H1 (cell line): Measurements from ENCODE around the gene KIFBP. TPM values are rescaled to one million over a fixed set of nuclear protein-coding genes. Genes with fewer than 3 reads are reported as not detected.

ENCODE experiments used
- CTCF ChIA-PET: fragments of 300-600 bp; sonication (Branson Sonifier 250); formaldehyde crosslinking; loops from one replicate; lab custom pipeline; 2021; ENCODE audit not compliant: partially characterized antibody; lab: Charles Lee
- POLR2A ChIA-PET: fragments of 300-600 bp; sonication (Branson Sonifier 250); formaldehyde crosslinking; loops from one replicate; lab custom pipeline; 2021; ENCODE audit warnings: inconsistent platforms; ENCODE audit not compliant: partially characterized antibody; lab: Charles Lee
- DNase-seq, 2 experiments: peaks; one replicate each; pipeline versions ENCODE4 v3.0.0 to v3.0.0-alpha.2; 2010 to 2022; ENCODE audit warnings: low spot score in 2 of 2, low read depth in 1 of 2, mixed read lengths in 1 of 2
- FAIRE-seq: peaks from 2 replicates; lab custom pipeline; 2011; peaks lifted over from hg19 to GRCh38; lab: Jason Lieb, UNC
- H2AFZ ChIP-seq: 2 replicates; pipeline ENCODE4 v1.8.1; 2012; ENCODE audit warnings: low read length, inconsistent platforms
- H2AK5ac ChIP-seq: 2 replicates; pipeline ENCODE4 v1.6.1; 2013; ENCODE audit warnings: low read depth, low read length
- H2BK120ac ChIP-seq: replicated peaks from 2 replicates; pipeline ENCODE3; 2013; ENCODE audit warnings: low read depth, low read length, inconsistent platforms
- H2BK12ac ChIP-seq: 2 replicates; pipeline ENCODE4 v1.6.1; 2013; ENCODE audit warnings: low read depth, low read length
- H2BK15ac ChIP-seq: 2 replicates; pipeline ENCODE4 v1.6.1; 2013; ENCODE audit warnings: low read length
- H2BK20ac ChIP-seq: 2 replicates; pipeline ENCODE4 v1.6.1; 2013; ENCODE audit warnings: low read length
- H2BK5ac ChIP-seq: 2 replicates; pipeline ENCODE4 v1.6.1; 2013; ENCODE audit warnings: low read depth, low read length
- H3K14ac ChIP-seq: 2 replicates; pipeline ENCODE4 v1.6.1; 2013; ENCODE audit warnings: inconsistent platforms; ENCODE audit not compliant: insufficient read length
- H3K18ac ChIP-seq: 2 replicates; pipeline ENCODE4 v1.6.1; 2013; ENCODE audit warnings: low read length; ENCODE audit errors: extremely low read depth
- H3K23ac ChIP-seq: 2 replicates; pipeline ENCODE4 v1.6.1; 2013; ENCODE audit warnings: inconsistent platforms; ENCODE audit not compliant: insufficient read length
- H3K23me2 ChIP-seq: 2 replicates; pipeline ENCODE4 v1.6.1; 2013; ENCODE audit warnings: low read depth, low read length
- H3K27ac ChIP-seq: 2 replicates; pipeline ENCODE4 v1.6.1; 2011; ENCODE audit warnings: low read depth, low read length, inconsistent platforms
- H3K27me3 ChIP-seq, 4 experiments: replicated peaks in 1 of 4; 1 replicate in 1 of 4; 2 replicates in 3 of 4; pipeline versions ENCODE4 v1.6.1 to v1.8.1; 2011 to 2013; ENCODE audit warnings: low read length in 3 of 4, mild to moderate bottlenecking in 3 of 4, inconsistent platforms in 2 of 4, mixed read lengths in 2 of 4, moderate library complexity in 1 of 4; ENCODE audit not compliant: control insufficient read depth in 3 of 4, insufficient read depth in 3 of 4; ENCODE audit errors: extremely low read depth in 1 of 4
- H3K36me3 ChIP-seq, 4 experiments: 2 replicates each; pipeline versions ENCODE4 v1.6.1 to v1.8.1; 2011 to 2013; ENCODE audit warnings: mild to moderate bottlenecking in 4 of 4, low read length in 3 of 4, moderate library complexity in 2 of 4, control low read depth in 1 of 4, inconsistent platforms in 1 of 4; ENCODE audit not compliant: insufficient read depth in 4 of 4, control insufficient read depth in 2 of 4
- H3K4ac ChIP-seq: replicated peaks from 2 replicates; pipeline ENCODE3; 2013; ENCODE audit warnings: low read length, low read depth, mixed read lengths, inconsistent platforms; ENCODE audit not compliant: insufficient read length
- H3K4me1 ChIP-seq, 4 experiments: replicated peaks in 1 of 4; 1 replicate in 1 of 4; 2 replicates in 3 of 4; pipeline versions ENCODE4 v1.6.1 to v1.8.1; 2011 to 2013; ENCODE audit warnings: low read length in 3 of 4, inconsistent platforms in 2 of 4, mixed read lengths in 1 of 4; ENCODE audit not compliant: insufficient read depth in 4 of 4, control insufficient read depth in 3 of 4
- H3K4me2 ChIP-seq, 2 experiments: 2 replicates each; pipeline versions ENCODE4 v1.6.1 to v1.8.1; 2011 to 2013; ENCODE audit warnings: low read depth in 2 of 2, low read length in 2 of 2, control low read depth in 1 of 2, inconsistent platforms in 1 of 2, mild to moderate bottlenecking in 1 of 2; ENCODE audit not compliant: insufficient read depth in 1 of 2
- H3K4me3 ChIP-seq, 4 experiments: fragments of 200-600, 300-600 bp in 1 of 4; sonication (generic), shearing (Covaris generic), sonication (Bioruptor Twin) in 1 of 4; 2 replicates each; pipeline versions ENCODE4 v1.5.1 to v1.8.1; 2011 to 2016; ENCODE audit warnings: low read length in 4 of 4, low read depth in 3 of 4, control low read depth in 2 of 4, inconsistent platforms in 2 of 4, mild to moderate bottlenecking in 2 of 4, mixed read lengths in 1 of 4, moderate library complexity in 1 of 4; ENCODE audit not compliant: insufficient read depth in 2 of 4; ENCODE audit errors: extremely low read depth in 1 of 4
- H3K56ac ChIP-seq: replicated peaks from 2 replicates; pipeline ENCODE3; 2013; ENCODE audit warnings: low read depth, mild to moderate bottlenecking, mixed read lengths, low read length, inconsistent platforms; ENCODE audit not compliant: insufficient read length
- H3K79me1 ChIP-seq: 2 replicates; pipeline ENCODE4 v1.6.1; 2013; ENCODE audit warnings: low read depth, low read length, control low read depth
- H3K79me2 ChIP-seq, 2 experiments: 2 replicates each; pipeline versions ENCODE4 v1.6.1 to v1.8.1; 2012 to 2013; ENCODE audit warnings: low read length in 2 of 2, mild to moderate bottlenecking in 2 of 2, inconsistent platforms in 1 of 2; ENCODE audit not compliant: insufficient read depth in 2 of 2, control insufficient read depth in 1 of 2
- H3K9ac ChIP-seq, 4 experiments: replicated peaks in 1 of 4; 1 replicate in 1 of 4; 2 replicates in 3 of 4; pipeline versions ENCODE4 v1.6.1 to v1.8.1; 2011 to 2013; ENCODE audit warnings: low read depth in 3 of 4, low read length in 3 of 4, control low read depth in 2 of 4, mild to moderate bottlenecking in 2 of 4, moderate library complexity in 2 of 4, inconsistent platforms in 1 of 4; ENCODE audit errors: extremely low read depth in 1 of 4
- H3K9me3 ChIP-seq, 2 experiments: 2 replicates each; pipeline versions ENCODE4 v1.6.1 to v1.8.1; 2012 to 2013; ENCODE audit warnings: mild to moderate bottlenecking in 2 of 2, moderate library complexity in 2 of 2, control low read depth in 1 of 2, inconsistent platforms in 1 of 2, low read depth in 1 of 2, low read length in 1 of 2, mixed read lengths in 1 of 2; ENCODE audit not compliant: insufficient read depth in 2 of 2
- H4K20me1 ChIP-seq, 2 experiments: replicated peaks in 1 of 2; 2 replicates each; pipeline versions ENCODE3 to v1.8.1; 2011 to 2013; ENCODE audit warnings: inconsistent platforms in 2 of 2, low read length in 2 of 2, mild to moderate bottlenecking in 1 of 2; ENCODE audit not compliant: insufficient read depth in 2 of 2, control insufficient read depth in 1 of 2
- H4K5ac ChIP-seq: 2 replicates; pipeline ENCODE4 v1.6.1; 2013; ENCODE audit warnings: low read length, low read depth, mixed read lengths, inconsistent platforms; ENCODE audit not compliant: insufficient read length
- H4K8ac ChIP-seq: 2 replicates; pipeline ENCODE4 v1.8.0; 2013; ENCODE audit warnings: mild to moderate bottlenecking, moderate library complexity, low read length, inconsistent platforms; ENCODE audit not compliant: insufficient read depth; ENCODE audit errors: extremely low read depth
- H4K91ac ChIP-seq: replicated peaks from 2 replicates; pipeline ENCODE3; 2013; ENCODE audit warnings: low read length, mixed read lengths, inconsistent platforms; ENCODE audit not compliant: insufficient read length
- SP4 ChIP-seq: IDR thresholded peaks from 2 replicates; pipeline ENCODE4 v1.6.1; 2012; ENCODE audit warnings: low read length, inconsistent platforms
- TAF7 ChIP-seq: optimal IDR thresholded peaks from 2 replicates; pipeline ENCODE3; 2011; ENCODE audit warnings: low read depth, mild to moderate bottlenecking, inconsistent platforms, low read length, moderate library complexity, borderline replicate concordance
- YY1 ChIP-seq: IDR thresholded peaks from 2 replicates; pipeline ENCODE4 v1.6.1; 2011; ENCODE audit warnings: low read depth, mild to moderate bottlenecking, low read length
- WGBS, 2 experiments: shearing (Covaris generic) in 1 of 2; methylation state at CpG; one replicate each; pipeline versions ENCODE4 v1.1.6 to v1.1.7; 2013 to 2015; ENCODE audit warnings: low lambda C conversion rate in 2 of 2, mixed read lengths in 2 of 2, inconsistent platforms in 1 of 2, low coverage in 1 of 2, missing lambda C conversion rate in 1 of 2; ENCODE audit not compliant: insufficient replicate concordance in 2 of 2, insufficient coverage in 1 of 2, insufficient read length in 1 of 2; ENCODE audit errors: extremely low coverage in 1 of 2, missing lambda C conversion rate in 1 of 2; 5-methylcytosine and 5-hydroxymethylcytosine counted together
- polyA plus RNA-seq, 7 experiments: library from polyadenylated mRNA; depleted of rRNA in 3 of 7; stranded (reverse) in 5 of 7; unstranded in 2 of 7; fragments of >200 nt in 5 of 7; fragments of 200-250 nt in 2 of 7; gene quantifications; 1 replicate in 5 of 7; 2 replicates in 1 of 7; 4 replicates in 1 of 7; pipeline versions ENCODE4 v1.2.1 to v1.2.3, GENCODE V29; 2011 to 2013; ENCODE audit warnings: missing spikeins in 2 of 7, mixed read lengths in 2 of 7
- total RNA-seq: library from RNA; stranded (reverse); fragmentation: NEBNext Ultra II Directional; extraction: Animal tissue kit (Norgen Biotek cat#: 25700); gene quantifications from 2 replicates; pipeline ENCODE4 v1.2.1, GENCODE V29; 2021
- TF ChIP-seq, protein P1 (sequence below): IDR thresholded peaks from 2 replicates; pipeline ENCODE4 v1.6.1; 2011; ENCODE audit warnings: low read length, improper control_type of control experiment

The KIFBP gene
- total and polyA plus RNA-seq, 2 of the 8 experiments (the other 6 are each of a cell fraction or from before 2014, with no cell fraction given) = 17.3 to 34.6 TPM

DNA sequence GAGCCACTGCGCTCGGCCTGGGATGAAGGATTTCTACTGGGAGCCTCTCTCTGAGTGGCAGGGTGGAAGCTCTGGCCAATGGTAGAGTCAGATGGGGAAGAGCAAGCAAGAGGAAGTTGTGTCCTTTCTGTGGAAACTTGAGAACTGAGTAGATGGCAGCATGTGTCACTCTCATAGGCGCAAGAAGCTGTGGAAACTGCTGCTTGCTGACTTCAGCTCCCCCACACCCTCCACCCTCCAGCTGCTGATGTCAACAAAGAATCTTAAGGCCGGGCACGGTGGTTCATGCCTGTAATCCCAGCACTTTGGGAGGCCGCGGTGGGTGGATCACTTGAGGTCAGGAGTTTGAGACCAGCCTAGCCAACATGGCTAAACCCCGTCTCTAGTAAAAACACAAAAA, 59.5 kb downstream of the KIFBP start:
- H3K56ac ChIP-seq = no peak overlapping the region
- H3K4ac ChIP-seq = no peak overlapping the region
- FAIRE-seq (no peak), DNase-seq (no peak)
- H3K23ac ChIP-seq = no peak overlapping the region
- H4K91ac ChIP-seq = no peak overlapping the region
- no peak overlapping the region for H2BK12ac ChIP-seq
- no peaks in the 10 kb centered on the region for H4K20me1 ChIP-seq
- no peak overlapping the region for H4K5ac ChIP-seq
- no peaks in the 10 kb centered on the region for H3K79me1 ChIP-seq
- H2BK20ac ChIP-seq = no peak overlapping the region
- H3K14ac ChIP-seq = no peak overlapping the region
- no peak overlapping the region for H2BK15ac ChIP-seq
- 79% methylated on average over 8 of the region's 8 CpGs; no CpG with 5 or more reads in 1 of the 2 experiments for WGBS, 2 experiments
- H4K8ac ChIP-seq = no peak overlapping the region
- no peaks in the 10 kb centered on the region for H3K27me3 ChIP-seq
- no peak overlapping the region for H2BK5ac ChIP-seq
- ChIA-PET CTCF (interaction anchor here (0.6 to 0.7 kb wide), 2 partner anchors 46 to 53 kb away, joined by 3 to 4 read pairs; no protein-coding TSS in a partner anchor), POLR2A (no interaction called here)
- no peaks in the 10 kb centered on the region for H3K9me3 ChIP-seq
- H2AFZ ChIP-seq = no peak overlapping the region; the same call in 1 of the 2 replicates
- H3K18ac ChIP-seq = no peak overlapping the region
- H3K4me1 ChIP-seq = peaks cover 0 to 5% (median 2%) of the 10 kb centered on the region in 4 experiments; a peak in 3 of 7 replicates
- TF ChIP-seq, protein P1, sequence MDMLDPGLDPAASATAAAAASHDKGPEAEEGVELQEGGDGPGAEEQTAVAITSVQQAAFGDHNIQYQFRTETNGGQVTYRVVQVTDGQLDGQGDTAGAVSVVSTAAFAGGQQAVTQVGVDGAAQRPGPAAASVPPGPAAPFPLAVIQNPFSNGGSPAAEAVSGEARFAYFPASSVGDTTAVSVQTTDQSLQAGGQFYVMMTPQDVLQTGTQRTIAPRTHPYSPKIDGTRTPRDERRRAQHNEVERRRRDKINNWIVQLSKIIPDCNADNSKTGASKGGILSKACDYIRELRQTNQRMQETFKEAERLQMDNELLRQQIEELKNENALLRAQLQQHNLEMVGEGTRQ = no peak
- TF ChIP-seq TAF7 (no peak), YY1 (no peak), SP4 (no peak)
- no peak overlapping the region for H2AK5ac ChIP-seq
- no peak overlapping the region for H3K4me3 ChIP-seq
- H3K27ac ChIP-seq = no peak overlapping the region
- no peak overlapping the region for H3K9ac ChIP-seq
- H2BK120ac ChIP-seq = no peak overlapping the region
- no peak overlapping the region for H3K4me2 ChIP-seq
- H3K79me2 ChIP-seq = no peaks in the 10 kb centered on the region
- H3K36me3 ChIP-seq = no peaks in the 10 kb centered on the region
- no peaks in the 10 kb centered on the region; the same call in 1 of the 2 replicates for H3K23me2 ChIP-seq
